CD4-positive, alpha-beta T cell treated with Interferon alpha-2 for 1 hour (primary cell): ENCODE data around the gene ZNF638.
A peak's percentile ranks its signal among the peaks of the same experiment; 100 is the strongest.
"Not testable (repeated sequence)": the region's sequence is repeated elsewhere in the genome, so short reads cannot be mapped to it uniquely, and the experiment has no call there.

Source experiments
- DNase-seq, 2 donors: peaks; one replicate each; pipeline ENCODE4 v3.0.0-alpha.2; 2020 to 2022

ZNF638 gene

GRCh38 chr2:71409611-71410010 lies 78.0 kb downstream of the ZNF638 start:
- DNase-seq, result no peak

GRCh38 chr2:71410696-71411095 lies 79.1 kb downstream of the ZNF638 start:
- DNase-seq, result no peak

GRCh38 chr2:71416866-71417265 lies 85.3 kb downstream of the ZNF638 start:
- peak; percentile 20 to 53 for DNase-seq

GRCh38 chr2:71417300-71418202 lies 86.0 kb downstream of the ZNF638 start:
- peak in 1 of 2 donors; percentile 35 for DNase-seq

- DNase-seq, result no peak
Measured at GRCh38 chr2:71419145-71419544, 87.6 kb downstream of the ZNF638 start.

- DNase-seq, result no peak
Measured at GRCh38 chr2:71419976-71420375, 88.4 kb downstream of the ZNF638 start.

GRCh38 chr2:71422786-71423185 lies 91.2 kb downstream of the ZNF638 start:
- no peak for DNase-seq

GRCh38 chr2:71423817-71424420 lies 92.3 kb downstream of the ZNF638 start:
- DNase-seq, result no peak

GRCh38 chr2:71426721-71427120 lies 95.1 kb downstream of the ZNF638 start:
- DNase-seq, result no peak

GRCh38 chr2:71428472-71429383 lies 97.1 kb downstream of the ZNF638 start:
- no peak for DNase-seq

- not testable (repeated sequence) for DNase-seq
Measured at GRCh38 chr2:71445142-71445541, 113.6 kb downstream of the ZNF638 start.

- no peak for DNase-seq
Measured at GRCh38 chr2:71446505-71446904, 114.9 kb downstream of the ZNF638 start.

- peak in 1 of 2 donors; percentile 21 for DNase-seq
Measured at GRCh38 chr2:71449343-71449742, 117.8 kb downstream of the ZNF638 start.

GRCh38 chr2:71451705-71452104 lies 120.1 kb downstream of the ZNF638 start:
- DNase-seq, result no peak

- DNase-seq, result peak; percentile 8 to 54
Measured at GRCh38 chr2:71452565-71452964, 121.0 kb downstream of the ZNF638 start.

GRCh38 chr2:71453404-71454220 lies 122.0 kb downstream of the ZNF638 start, which contains the start of gene DYSF:
TSS of gene DYSF (plus strand) at chr2:71453561.
- DNase-seq, result peak in 1 of 2 donors; percentile 20

- DNase-seq, result no peak
Measured at GRCh38 chr2:71454221-71455010, 122.8 kb downstream of the ZNF638 start.

GRCh38 chr2:71455011-71455740 lies 123.6 kb downstream of the ZNF638 start:
- DNase-seq, result no peak

GRCh38 chr2:71455741-71456569 lies 124.4 kb downstream of the ZNF638 start:
- no peak for DNase-seq

GRCh38 chr2:71456617-71457016 lies 125.0 kb downstream of the ZNF638 start:
- DNase-seq, result no peak
